T follicular helper cell (primary cell): ENCODE results near the gene ING5.

Experiments
- DNase-seq: peaks from one replicate; pipeline ENCODE4 v3.0.0-alpha.2; 2020; ENCODE audit warnings: low read depth

Gene ING5

DNA sequence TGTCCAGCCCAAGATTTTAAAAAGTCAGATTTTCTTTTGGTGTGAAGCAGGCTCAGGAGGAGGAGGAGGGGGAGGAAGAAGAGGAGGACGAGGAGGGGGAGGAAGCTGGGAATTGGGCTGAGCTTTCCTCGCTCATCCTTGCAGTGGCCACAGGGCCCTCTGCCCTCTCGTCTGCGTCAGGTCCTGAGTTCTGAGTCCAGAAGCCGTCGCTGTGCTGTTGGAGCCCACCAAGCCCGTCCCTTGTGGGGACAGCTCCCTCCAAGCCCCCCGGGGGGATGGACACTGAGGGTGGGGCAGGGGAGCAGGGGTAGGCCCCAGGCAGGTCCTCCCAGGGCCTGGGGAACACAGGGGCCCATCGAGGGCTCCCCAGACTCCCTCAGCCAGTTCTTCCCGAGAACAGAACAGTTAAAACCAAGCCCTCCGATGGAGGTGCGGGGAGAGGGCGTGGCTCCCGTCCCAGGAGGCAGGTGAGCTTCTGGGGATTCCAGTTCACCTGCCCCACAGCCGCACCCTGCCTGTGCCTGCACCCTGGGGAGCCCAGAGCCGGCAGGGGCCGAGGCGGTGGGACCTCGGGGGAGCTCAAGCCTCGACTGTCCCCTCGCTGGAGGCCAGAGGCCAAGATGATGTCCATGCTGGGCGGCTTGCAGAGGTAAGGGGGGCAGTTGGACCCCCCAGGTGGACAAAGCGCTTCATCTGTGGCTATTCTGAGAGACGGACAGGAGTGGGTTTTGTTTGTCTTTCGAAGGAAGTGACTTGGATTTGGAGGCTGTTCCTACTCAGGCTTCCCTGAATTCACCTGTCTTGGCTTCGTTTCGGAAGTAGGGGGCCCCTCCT is 74.7 kb downstream of the ING5 start, which contains the start of gene GAL3ST2:
Gene GAL3ST2 (plus strand): TSS at position 487 of the 834 bp plus-strand sequence. CDS start 134 bp downstream, at position 621.
- DNase-seq, result no peak

DNA sequence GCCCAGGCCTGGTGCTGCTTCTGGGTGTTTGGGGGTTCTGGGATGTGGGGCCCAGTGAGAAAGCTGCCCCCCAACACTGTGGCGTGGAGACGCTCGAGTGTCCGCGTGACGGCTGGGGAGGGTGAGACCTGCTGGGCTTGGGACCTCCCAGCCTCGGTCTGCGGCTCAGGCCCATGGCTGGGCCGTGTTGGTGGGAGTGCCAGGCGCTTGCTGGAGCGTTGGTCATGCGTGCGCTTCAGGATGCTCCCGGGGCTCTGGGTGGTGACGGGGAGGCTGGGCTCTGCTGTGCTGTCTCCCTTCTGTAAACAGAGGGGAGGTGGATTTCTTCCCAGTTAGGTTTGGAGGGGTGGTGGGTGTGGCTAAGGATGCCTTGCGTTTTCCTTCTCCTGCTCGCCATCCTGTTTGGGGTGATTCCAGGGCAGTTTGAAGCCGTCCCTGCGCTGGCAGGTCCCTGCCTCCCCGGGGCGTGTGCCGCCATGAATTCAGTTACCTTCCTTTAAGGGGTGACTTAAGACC is 75.4 kb downstream of the ING5 start:
- no peak for DNase-seq

DNA sequence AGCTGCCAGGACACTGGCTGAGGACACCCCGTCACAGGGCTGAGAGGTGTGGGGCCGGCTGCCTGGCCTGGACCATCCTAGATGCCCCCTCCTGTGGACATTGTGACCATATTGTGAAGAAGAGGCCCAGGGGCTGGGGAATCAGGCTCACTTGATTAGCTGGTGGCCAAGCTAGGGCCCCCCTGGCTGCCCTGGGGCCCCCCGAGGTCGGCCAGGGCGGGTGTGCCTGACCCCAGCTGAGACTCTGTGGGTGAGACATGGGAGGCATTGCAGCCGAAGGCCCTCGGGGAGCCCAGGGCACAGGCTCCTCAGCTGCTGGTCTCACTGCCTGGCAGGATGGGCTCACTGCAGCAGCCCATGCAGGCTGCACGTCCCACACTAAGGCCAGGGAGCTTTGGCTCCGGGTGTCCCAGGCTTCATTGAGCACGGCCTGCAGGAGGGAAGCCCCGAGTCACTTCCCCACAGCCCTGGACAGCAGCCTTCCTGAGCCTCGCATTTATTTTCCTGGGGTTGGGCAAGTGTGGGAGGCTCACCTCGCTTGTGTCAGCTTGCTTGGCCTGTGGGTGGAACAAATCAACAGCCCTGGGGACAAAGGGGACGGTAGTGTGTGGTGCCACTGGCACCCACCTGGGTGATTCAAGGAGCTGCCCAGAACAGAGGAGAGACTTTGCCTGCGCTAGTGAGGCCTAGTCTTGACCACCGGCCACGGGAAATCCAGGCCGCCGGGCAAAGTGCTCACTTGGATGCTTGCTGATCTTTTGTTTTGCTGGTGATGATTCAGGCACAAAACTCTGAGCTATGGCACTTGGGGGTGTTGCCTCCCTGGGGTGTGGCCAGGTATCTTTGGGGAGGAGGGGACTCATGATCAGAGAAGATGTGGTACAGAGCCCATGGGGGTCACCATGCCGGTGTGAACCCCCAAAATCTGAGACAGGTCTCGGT is 76.1 kb downstream of the ING5 start:
- DNase-seq, result no peak
